Activated B cell treated with CpG ODN at 0.5 μM for 24 hours (primary cell): ENCODE results near the gene LRRC42. TPM values are rescaled to one million over a fixed set of nuclear protein-coding genes. Genes with fewer than 3 reads are reported as not detected.

Source experiments
- ATAC-seq: fragments of 200-7000 bp; cut with Tn5 transposase; one replicate; pipeline ENCODE4 v1.10.0; 2021; ENCODE audit warnings: low read depth, mild to moderate bottlenecking, moderate library complexity
- CTCF ChIA-PET: fragments of 350-600 bp; sonication (Branson Sonifier 250); formaldehyde crosslinking; loops from one replicate; lab custom pipeline; 2021; ENCODE audit warnings: antibody characterized with exemption; lab: Charles Lee
- POLR2A ChIA-PET: fragments of 350-600 bp; sonication (Branson Sonifier 250); formaldehyde crosslinking; loops from one replicate; lab custom pipeline; 2021; ENCODE audit warnings: antibody characterized with exemption; lab: Charles Lee
- DNase-seq: peaks from one replicate; pipeline ENCODE4 v3.0.0; 2022
- H3K27ac Mint-ChIP-seq: one replicate; pipeline ENCODE4 v1.8.0; 2020; ENCODE audit warnings: mixed read lengths
- H3K27me3 Mint-ChIP-seq: one replicate; pipeline ENCODE4 v1.8.0; 2021; ENCODE audit warnings: mixed read lengths
- H3K36me3 Mint-ChIP-seq: one replicate; pipeline ENCODE4 v1.8.0; 2021; ENCODE audit warnings: low read depth, mixed read lengths
- H3K4me1 Mint-ChIP-seq: one replicate; pipeline ENCODE4 v1.8.0; 2021; ENCODE audit warnings: mixed read lengths
- H3K4me3 Mint-ChIP-seq: one replicate; pipeline ENCODE4 v1.8.0; 2020; ENCODE audit warnings: mild to moderate bottlenecking, mixed read lengths
- H3K9me3 Mint-ChIP-seq: one replicate; pipeline ENCODE4 v1.8.0; 2020; ENCODE audit warnings: mixed read lengths
- intact Hi-C: fragments of 100-400 bp; cut with micrococcal nuclease; formaldehyde crosslinking; loops from one replicate; pipeline ENCODE4 v1.15.1; 2024
- total RNA-seq: library from RNA; stranded (reverse); gene quantifications from 2 replicates; pipeline ENCODE4 v1.2.3, GENCODE V29; 2022
- TF ChIP-seq, protein P1 (sequence below): fragments of 200-600 bp; IDR thresholded peaks from one replicate; pipeline ENCODE4 v1.8.0; 2022; ENCODE audit warnings: antibody characterized with exemption, mild to moderate bottlenecking

The LRRC42 gene
- total RNA-seq, 1 donor from 2014 or later: 13.8 TPM

- H3K36me3 Mint-ChIP-seq: no peaks in the 10 kb centered on the region
- CTCF ChIA-PET: no interaction called here
These were observed 65.8 kb downstream of the LRRC42 start for GRCh38 chr1:54012008-54012325.

DNA sequence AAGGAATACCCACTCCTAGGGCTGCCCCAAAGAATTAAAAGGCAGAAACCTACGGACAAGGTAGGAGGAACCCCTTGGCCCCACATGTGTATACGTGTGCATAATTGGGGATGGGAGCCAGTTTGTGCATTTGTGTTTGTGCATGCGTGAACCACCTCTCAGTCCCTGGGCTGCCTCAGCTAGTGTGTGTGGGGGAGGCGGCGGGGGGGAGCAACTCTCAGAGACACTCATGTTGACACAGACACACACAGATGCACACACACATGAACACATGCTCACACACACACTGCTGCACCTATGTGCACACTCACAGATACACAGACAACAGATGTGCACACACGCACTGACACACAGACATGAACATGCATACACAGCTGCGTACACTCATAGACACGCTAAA, 66.7 kb downstream of the LRRC42 start:
- ATAC-seq: no peak
- intact Hi-C loops: no loop called here

More at GRCh38 chr1:54012008-54012325, 65.8 kb downstream of the LRRC42 start:
- Mint-ChIP-seq H3K4me3 (no peak overlapping the region), H3K9me3 (no peaks in the 10 kb centered on the region), H3K27me3 (peaks cover 19% of the 10 kb centered on the region), H3K4me1 (no peaks in the 10 kb centered on the region), H3K27ac (no peak overlapping the region)
- ATAC-seq (no peak), DNase-seq (no peak)
- TF ChIP-seq, protein P1, sequence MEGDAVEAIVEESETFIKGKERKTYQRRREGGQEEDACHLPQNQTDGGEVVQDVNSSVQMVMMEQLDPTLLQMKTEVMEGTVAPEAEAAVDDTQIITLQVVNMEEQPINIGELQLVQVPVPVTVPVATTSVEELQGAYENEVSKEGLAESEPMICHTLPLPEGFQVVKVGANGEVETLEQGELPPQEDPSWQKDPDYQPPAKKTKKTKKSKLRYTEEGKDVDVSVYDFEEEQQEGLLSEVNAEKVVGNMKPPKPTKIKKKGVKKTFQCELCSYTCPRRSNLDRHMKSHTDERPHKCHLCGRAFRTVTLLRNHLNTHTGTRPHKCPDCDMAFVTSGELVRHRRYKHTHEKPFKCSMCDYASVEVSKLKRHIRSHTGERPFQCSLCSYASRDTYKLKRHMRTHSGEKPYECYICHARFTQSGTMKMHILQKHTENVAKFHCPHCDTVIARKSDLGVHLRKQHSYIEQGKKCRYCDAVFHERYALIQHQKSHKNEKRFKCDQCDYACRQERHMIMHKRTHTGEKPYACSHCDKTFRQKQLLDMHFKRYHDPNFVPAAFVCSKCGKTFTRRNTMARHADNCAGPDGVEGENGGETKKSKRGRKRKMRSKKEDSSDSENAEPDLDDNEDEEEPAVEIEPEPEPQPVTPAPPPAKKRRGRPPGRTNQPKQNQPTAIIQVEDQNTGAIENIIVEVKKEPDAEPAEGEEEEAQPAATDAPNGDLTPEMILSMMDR: no peak
- POLR2A ChIA-PET: no interaction called here
- intact Hi-C loops: no loop called here

DNA sequence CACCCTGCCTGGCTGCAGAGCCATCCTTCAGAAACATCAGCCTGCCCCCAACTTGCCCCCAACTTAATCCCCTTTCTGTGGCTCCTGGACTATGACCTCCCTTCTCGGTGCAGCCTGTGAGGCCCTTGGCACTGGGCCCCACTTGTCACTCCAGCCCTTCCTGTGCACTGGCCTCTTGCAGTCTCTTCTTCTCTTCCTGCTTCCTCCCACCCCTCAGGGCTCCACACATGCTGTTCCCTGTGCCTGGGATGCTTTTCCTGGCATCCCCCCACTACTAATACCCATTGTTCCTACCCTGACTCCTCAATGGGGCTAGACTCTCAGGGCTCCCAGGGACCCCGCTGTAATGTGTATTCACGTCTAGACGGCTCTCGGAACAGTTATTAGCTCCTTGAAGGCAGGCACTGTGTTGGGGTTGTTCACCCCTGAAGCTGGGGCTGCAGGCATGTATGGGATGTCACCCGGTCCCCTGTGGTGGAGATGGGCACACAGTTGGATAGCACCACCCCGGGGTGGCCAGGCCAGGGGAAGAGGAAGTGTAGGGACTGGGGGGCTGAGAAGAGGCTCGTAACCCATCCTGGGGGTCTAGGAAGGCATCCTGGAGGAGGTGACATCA, 67.4 kb downstream of the LRRC42 start:
- H3K27me3 Mint-ChIP-seq: peaks cover 16% of the 10 kb centered on the region

More for the DNA sequence above, 66.7 kb downstream of the LRRC42 start:
- TF ChIP-seq, protein P1: no peak
- ChIA-PET POLR2A (no interaction called here), CTCF (no interaction called here)
- Mint-ChIP-seq H3K27me3 (peaks cover 19% of the 10 kb centered on the region), H3K4me3 (no peak overlapping the region), H3K4me1 (no peaks in the 10 kb centered on the region), H3K36me3 (no peaks in the 10 kb centered on the region), H3K9me3 (no peaks in the 10 kb centered on the region), H3K27ac (no peak overlapping the region)
- no peak for DNase-seq

GRCh38 chr1:54014009-54014629, 68.0 kb downstream of the LRRC42 start:
- no peaks in the 10 kb centered on the region for H3K9me3 Mint-ChIP-seq
- intact Hi-C loops: no loop called here
- no peaks in the 10 kb centered on the region for H3K36me3 Mint-ChIP-seq
- H3K4me1 Mint-ChIP-seq: no peaks in the 10 kb centered on the region
- no peak overlapping the region for H3K27ac Mint-ChIP-seq
- CTCF ChIA-PET: no interaction called here
- POLR2A ChIA-PET: no interaction called here
- TF ChIP-seq, protein P1: no peak
- no peak overlapping the region for H3K4me3 Mint-ChIP-seq
- ATAC-seq (no peak), DNase-seq (no peak)
- H3K27me3 Mint-ChIP-seq: peaks cover 16% of the 10 kb centered on the region

More for the DNA sequence above, 67.4 kb downstream of the LRRC42 start:
- no peaks in the 10 kb centered on the region for H3K9me3 Mint-ChIP-seq
- no peaks in the 10 kb centered on the region for H3K36me3 Mint-ChIP-seq
- intact Hi-C loops: no loop called here
- ATAC-seq: no peak
- no peaks in the 10 kb centered on the region for H3K4me1 Mint-ChIP-seq
- ChIA-PET CTCF (no interaction called here), POLR2A (no interaction called here)
- TF ChIP-seq, protein P1: no peak
- H3K4me3 Mint-ChIP-seq: no peak overlapping the region
- no peak for DNase-seq
- no peak overlapping the region for H3K27ac Mint-ChIP-seq

GRCh38 chr1:54016343-54017282, 70.5 kb downstream of the LRRC42 start:
- Mint-ChIP-seq H3K27ac (no peak overlapping the region), H3K9me3 (no peaks in the 10 kb centered on the region), H3K36me3 (no peaks in the 10 kb centered on the region), H3K4me1 (no peaks in the 10 kb centered on the region), H3K27me3 (peaks cover 10% of the 10 kb centered on the region), H3K4me3 (no peak overlapping the region)
- DNase-seq (no peak), ATAC-seq (no peak)
- intact Hi-C loops: no loop called here
- ChIA-PET POLR2A (no interaction called here), CTCF (no interaction called here)
- TF ChIP-seq, protein P1: no peak
